HFFc6 (cell line): ENCODE measurements around the gene SAMD10. TPM values are rescaled to one million over a fixed set of nuclear protein-coding genes. Genes with fewer than 3 reads are reported as not detected.
"Not testable (repeated sequence)": the region's sequence is repeated elsewhere in the genome, so short reads cannot be mapped to it uniquely, and the experiment has no call there.

ENCODE experiments used
- DNase-seq: peaks from one replicate; pipeline ENCODE4 v3.0.0-alpha.2; 2018
- H3K27ac Mint-ChIP-seq: 2 replicates; pipeline ENCODE4 v1.8.0; 2020; ENCODE audit warnings: mild to moderate bottlenecking, mixed read lengths
- H3K27me3 Mint-ChIP-seq: 2 replicates; pipeline ENCODE4 v1.8.0; 2021; ENCODE audit warnings: mild to moderate bottlenecking, moderate library complexity, mixed read lengths; ENCODE audit not compliant: insufficient read depth
- H3K36me3 Mint-ChIP-seq: 2 replicates; pipeline ENCODE4 v1.8.0; 2021; ENCODE audit warnings: low read depth, mixed read lengths
- H3K4me1 Mint-ChIP-seq: 2 replicates; pipeline ENCODE4 v1.8.0; 2020; ENCODE audit warnings: low read depth, mixed read lengths
- H3K4me3 Mint-ChIP-seq: 2 replicates; pipeline ENCODE4 v1.8.0; 2020; ENCODE audit warnings: mild to moderate bottlenecking, moderate library complexity, mixed read lengths
- H3K9me3 Mint-ChIP-seq: 2 replicates; pipeline ENCODE4 v1.8.0; 2020; ENCODE audit warnings: mild to moderate bottlenecking, mixed read lengths
- CTCF ChIP-seq: fragments of 200-600 bp; sonication (generic); IDR thresholded peaks from 2 replicates; pipeline ENCODE4 v1.5.0; 2021; ENCODE audit warnings: antibody characterized with exemption, mild to moderate bottlenecking
- total RNA-seq, 6 experiments: library from RNA; stranded (reverse); fragmentation: NEBNext Ultra II Directional; extraction: Animal tissue kit (Norgen Biotek cat#: 25700); gene quantifications; 2 replicates in 1 of 6; 3 replicates in 5 of 6; pipeline ENCODE4 v1.2.3, GENCODE V29; 2021

Gene SAMD10
- total RNA-seq, 6 experiments from 2014 or later = 1.3 to 3.0 (median 2.1) TPM

GRCh38 chr20:63978319-63979228, 868 bp downstream of the SAMD10 start:
- TF ChIP-seq CTCF = no peak
- no peaks in the 10 kb centered on the region for H3K9me3 Mint-ChIP-seq
- peak overlapping the region; percentile 68 for H3K4me3 Mint-ChIP-seq
- peaks cover 17% of the 10 kb centered on the region for H3K36me3 Mint-ChIP-seq
- H3K4me1 Mint-ChIP-seq = peaks cover 54% of the 10 kb centered on the region
- DNase-seq = no peak
- peak overlapping the region; percentile 40; the same call in 1 of the 2 replicates for H3K27ac Mint-ChIP-seq
- no peaks in the 10 kb centered on the region; the same call in none of the 2 replicates for H3K27me3 Mint-ChIP-seq

- Mint-ChIP-seq H3K4me1 (peaks cover 55% of the 10 kb centered on the region), H3K36me3 (peaks cover 12% of the 10 kb centered on the region), H3K27ac (peak overlapping the region; percentile 40), H3K27me3 (no peaks in the 10 kb centered on the region; the same call in none of the 2 replicates), H3K4me3 (peak overlapping the region; percentile 22; the same call in 1 of the 2 replicates), H3K9me3 (no peaks in the 10 kb centered on the region)
- DNase-seq = peak; percentile 43
- no peak for TF ChIP-seq CTCF
Measured at GRCh38 chr20:63977739-63978276, 1.6 kb downstream of the SAMD10 start.

GRCh38 chr20:63976980-63977738, 2.3 kb downstream of the SAMD10 start:
- peaks cover 5% of the 10 kb centered on the region; the same call in 1 of the 2 replicates for H3K36me3 Mint-ChIP-seq
- DNase-seq = no peak
- no peak for TF ChIP-seq CTCF
- peak overlapping the region; percentile 40 for H3K27ac Mint-ChIP-seq
- H3K4me3 Mint-ChIP-seq = no peak overlapping the region
- peaks cover 52% of the 10 kb centered on the region for H3K4me1 Mint-ChIP-seq
- no peaks in the 10 kb centered on the region for H3K9me3 Mint-ChIP-seq
- no peaks in the 10 kb centered on the region; the same call in none of the 2 replicates for H3K27me3 Mint-ChIP-seq

- not testable (repeated sequence) for H3K27me3 Mint-ChIP-seq
- peaks cover 47% of the 10 kb centered on the region for H3K4me1 Mint-ChIP-seq
Measured at GRCh38 chr20:63976511-63976910, 2.9 kb downstream of the SAMD10 start.

GRCh38 chr20:63974402-63975200, 4.8 kb downstream of the SAMD10 start:
- no peak for TF ChIP-seq CTCF
- no peak overlapping the region for H3K4me3 Mint-ChIP-seq
- no peak overlapping the region for H3K27ac Mint-ChIP-seq
- peaks cover 34% of the 10 kb centered on the region for H3K4me1 Mint-ChIP-seq
- H3K9me3 Mint-ChIP-seq = no peaks in the 10 kb centered on the region
- no peaks in the 10 kb centered on the region; the same call in none of the 2 replicates for H3K27me3 Mint-ChIP-seq
- no peak for DNase-seq
- H3K36me3 Mint-ChIP-seq = no peaks in the 10 kb centered on the region

More at GRCh38 chr20:63976511-63976910, 2.9 kb downstream of the SAMD10 start:
- H3K4me3 Mint-ChIP-seq, DNase-seq, H3K27ac Mint-ChIP-seq, H3K9me3 Mint-ChIP-seq, H3K36me3 Mint-ChIP-seq: not testable (repeated sequence)
